Stimulated activated CD4-positive, alpha-beta T cell treated with anti-CD3 and anti-CD28 coated beads, Interleukin-4, amount 100 ng/mL, for 1 hour (primary cell): ENCODE results near the gene BRWD1.

Experiments used
- DNase-seq: peaks from one replicate; pipeline ENCODE4 v3.0.0-alpha.2; 2020

The BRWD1 gene

GRCh38 chr21:39313571-39314142 is at the start of gene BRWD1:
BRWD1 (minus strand) TSS chr21:39313632; CDS start chr21:39313491, 141 bp downstream.
- peak; percentile 78 for DNase-seq

GRCh38 chr21:39362733-39363132 is 49.3 kb upstream of the BRWD1 start:
- no peak for DNase-seq

- DNase-seq: no peak
Measured at GRCh38 chr21:39359382-39359781, 46.0 kb upstream of the BRWD1 start.

GRCh38 chr21:39353295-39353694 is 39.9 kb upstream of the BRWD1 start:
- DNase-seq: no peak

- DNase-seq: no peak
Measured at GRCh38 chr21:39350094-39351005, 36.9 kb upstream of the BRWD1 start.

GRCh38 chr21:39349211-39350093 is 36.0 kb upstream of the BRWD1 start:
- peak; percentile 98 for DNase-seq

- DNase-seq: peak; percentile 95
Measured at GRCh38 chr21:39348355-39349210, 35.2 kb upstream of the BRWD1 start, which contains the start of gene HMGN1. HMGN1 (minus strand) TSS chr21:39349088; CDS start chr21:39348917, 171 bp downstream.

GRCh38 chr21:39348040-39348354 is 34.6 kb upstream of the BRWD1 start:
- DNase-seq: no peak

- DNase-seq: no peak
Measured at GRCh38 chr21:39347537-39347936, 34.1 kb upstream of the BRWD1 start.

- no peak for DNase-seq
Measured at GRCh38 chr21:39346671-39347331, 33.4 kb upstream of the BRWD1 start.

GRCh38 chr21:39346206-39346605 is 32.8 kb upstream of the BRWD1 start:
- DNase-seq: no peak

GRCh38 chr21:39345440-39345839 is 32.0 kb upstream of the BRWD1 start:
- DNase-seq: no peak

GRCh38 chr21:39344848-39345247 is 31.4 kb upstream of the BRWD1 start:
- DNase-seq: no peak

- DNase-seq: no peak
Measured at GRCh38 chr21:39341249-39341923, 28.0 kb upstream of the BRWD1 start.

GRCh38 chr21:39340687-39341086 is 27.3 kb upstream of the BRWD1 start:
- DNase-seq: no peak

- no peak for DNase-seq
Measured at GRCh38 chr21:39339231-39339630, 25.8 kb upstream of the BRWD1 start.

- DNase-seq: no peak
Measured at GRCh38 chr21:39336457-39337008, 23.1 kb upstream of the BRWD1 start.

GRCh38 chr21:39334611-39335010 is 21.2 kb upstream of the BRWD1 start:
- DNase-seq: no peak

- DNase-seq: no peak
Measured at GRCh38 chr21:39332175-39332574, 18.7 kb upstream of the BRWD1 start.

GRCh38 chr21:39330001-39330400 is 16.6 kb upstream of the BRWD1 start:
- DNase-seq: no peak

GRCh38 chr21:39327727-39328126 is 14.3 kb upstream of the BRWD1 start:
- no peak for DNase-seq
